Measurements from ENCODE around the gene ABHD8.
"Not testable (repeated sequence)": the region's sequence is repeated elsewhere in the genome, so short reads cannot be mapped to it uniquely, and the experiment has no call there.

The ABHD8 gene

DNA sequence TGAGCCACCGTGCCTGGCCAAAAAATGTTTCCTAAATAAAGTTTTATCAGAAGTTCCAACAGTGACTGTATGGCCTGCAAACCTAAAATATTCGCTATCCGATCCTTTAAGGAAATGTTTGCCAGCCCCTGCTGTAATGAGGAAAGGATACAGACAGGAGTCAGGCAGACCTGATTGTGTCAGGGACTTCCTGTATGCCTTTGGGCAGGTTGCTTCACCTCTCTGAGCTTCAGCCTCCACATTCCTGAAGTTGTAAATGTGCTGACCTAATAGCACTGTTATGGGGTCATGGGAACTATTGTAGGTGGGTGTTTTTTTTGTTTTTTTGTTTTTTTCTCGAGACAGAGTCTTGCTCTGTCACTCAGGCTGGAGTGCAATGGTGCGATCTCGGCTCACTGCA lies 6.2 kb downstream of the ABHD8 start:
- DNase-seq (ENCODE audit: low read depth) = peak; percentile 50

DNA sequence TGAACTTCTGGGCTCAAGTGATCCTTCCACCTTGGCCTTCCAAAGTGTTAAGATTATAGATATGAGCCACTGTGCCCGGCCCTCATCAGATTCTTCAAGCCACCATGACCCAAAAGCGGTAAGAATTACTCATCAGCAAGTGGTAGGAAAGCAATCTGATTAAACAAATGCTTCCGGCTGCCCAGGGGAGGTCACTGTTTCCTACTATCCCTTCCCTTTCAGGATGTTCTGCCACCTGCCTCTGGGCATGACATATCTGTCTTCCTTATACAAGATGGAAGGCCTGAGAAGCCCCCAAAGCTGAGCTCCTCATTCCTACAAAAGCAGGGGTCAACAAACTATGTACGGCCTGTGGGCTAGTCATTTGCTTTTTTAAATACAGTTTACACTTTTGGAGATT lies 7.0 kb downstream of the ABHD8 start:
- DNase-seq (ENCODE audit: low read depth) = peak; percentile 67

DNA sequence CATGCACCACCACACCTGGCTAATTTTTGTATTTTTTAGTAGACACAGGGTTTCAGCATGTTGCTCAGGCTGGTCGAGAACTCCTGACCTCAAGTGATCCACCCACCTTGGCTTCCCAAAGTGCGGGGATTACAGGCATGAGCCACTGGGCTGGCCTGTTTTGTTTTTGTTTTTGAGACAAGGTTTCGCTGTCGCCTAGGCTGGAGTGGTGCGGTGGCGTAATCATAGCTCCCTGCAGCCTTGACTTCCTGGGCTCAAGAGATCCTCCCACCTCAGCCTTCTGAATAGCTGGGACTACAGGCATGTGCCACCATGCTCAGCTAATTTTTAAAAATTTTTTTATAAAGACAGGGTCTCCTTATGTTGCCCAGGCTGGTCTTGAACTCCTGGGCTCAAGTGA lies 7.7 kb downstream of the ABHD8 start:
- not testable (repeated sequence) for DNase-seq (ENCODE audit: low read depth)

DNA sequence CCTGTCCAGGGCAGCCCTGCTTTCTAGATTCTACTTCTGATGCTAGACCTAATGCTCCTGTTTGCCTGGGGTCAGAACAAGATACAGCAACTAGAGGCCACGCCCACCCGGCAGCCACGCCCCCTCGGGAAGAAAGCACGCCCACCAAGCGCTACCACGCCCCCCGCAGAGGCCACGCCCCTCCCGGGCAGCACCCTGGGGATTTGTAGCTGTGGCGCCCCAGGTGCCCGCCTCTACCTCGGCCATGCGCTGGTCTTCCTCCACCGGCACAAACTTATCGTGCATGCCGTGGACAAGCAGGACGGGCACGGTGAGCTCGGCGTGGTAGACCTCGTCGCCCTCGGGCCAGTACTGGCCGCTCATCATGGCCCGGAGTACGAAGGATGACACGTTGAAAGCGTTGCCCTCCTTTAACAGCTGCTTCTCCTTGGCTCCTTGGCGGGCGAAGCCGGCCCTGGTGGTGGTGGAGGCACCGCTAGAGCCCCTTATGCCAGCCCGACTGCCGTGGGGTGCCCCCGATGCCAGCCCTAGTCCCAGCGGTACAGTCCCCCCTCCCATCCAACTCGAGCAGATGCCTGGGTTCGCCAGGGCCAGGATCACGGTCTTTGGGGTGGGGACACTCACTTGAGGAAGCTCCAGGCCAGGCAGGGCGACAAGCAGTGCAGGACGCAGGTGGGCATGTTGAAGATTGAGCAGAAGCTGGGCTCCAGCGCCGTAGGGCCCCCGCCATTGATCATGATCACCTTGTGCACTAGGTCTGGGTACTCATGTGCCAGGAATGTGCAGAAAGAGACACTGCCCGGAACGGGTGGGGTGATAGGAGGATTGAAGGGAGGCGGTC lies 9.0 kb downstream of the ABHD8 start:
- DNase-seq (ENCODE audit: low read depth) = peak; percentile 18

DNA sequence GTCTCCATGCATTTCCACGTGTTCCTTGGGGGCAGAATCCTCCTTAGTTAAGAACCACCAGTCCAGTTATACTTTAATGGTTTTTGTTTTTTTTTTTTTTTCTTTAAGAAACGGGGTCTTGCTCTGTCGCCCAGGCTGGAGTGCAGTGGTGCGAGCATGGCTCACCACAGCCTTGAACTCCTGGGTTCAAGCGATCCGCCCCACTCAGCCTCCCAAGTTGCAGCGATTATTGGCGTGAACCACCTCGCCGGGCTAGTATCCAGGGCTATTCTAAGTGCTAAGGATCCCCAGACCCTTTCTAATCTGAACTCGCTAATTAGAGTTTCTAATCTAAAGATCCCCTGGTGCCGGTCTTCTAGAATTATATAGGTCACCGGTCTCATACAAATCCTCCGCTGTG lies 9.6 kb downstream of the ABHD8 start:
- DNase-seq (ENCODE audit: low read depth) = no peak

DNA sequence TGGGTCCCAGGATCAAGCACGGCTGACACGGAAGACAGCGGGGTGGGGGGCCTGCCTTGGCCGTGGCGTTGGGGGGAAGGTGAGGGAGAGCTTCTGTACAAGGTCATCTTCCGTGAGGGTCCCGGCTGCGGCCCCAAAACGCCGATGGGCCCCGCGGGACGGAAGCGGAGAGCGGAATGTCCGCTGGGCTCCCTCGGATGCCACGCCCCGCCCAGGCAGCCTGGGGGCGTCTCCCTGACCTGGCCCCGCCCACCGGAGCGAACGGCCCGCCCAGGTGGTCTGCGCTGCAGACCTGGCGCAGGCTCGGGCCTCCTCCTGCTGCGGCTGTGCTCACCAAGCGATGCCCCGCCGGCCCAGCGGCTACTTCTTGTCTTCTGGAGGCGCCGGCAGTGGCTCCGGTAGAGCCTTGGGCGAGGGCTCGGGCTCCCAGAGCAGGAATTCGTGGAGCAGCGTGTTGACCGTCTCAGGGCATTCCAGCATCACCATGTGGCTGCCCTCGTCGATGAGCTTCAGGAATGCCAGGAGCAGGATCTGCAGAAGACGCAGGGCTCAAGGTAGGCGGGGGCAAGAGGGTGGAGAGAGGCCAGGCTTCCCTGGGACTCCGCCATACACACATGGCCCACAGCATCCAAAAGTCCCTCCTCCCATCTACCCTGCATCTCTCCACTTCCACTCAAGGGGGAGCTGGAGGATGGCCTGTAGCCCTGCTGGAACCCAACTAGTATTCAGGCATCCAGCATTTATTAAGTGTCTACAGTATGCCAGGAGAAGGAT lies 10.7 kb downstream of the ABHD8 start:
- peak; percentile 88 for DNase-seq (ENCODE audit: low read depth)

DNA sequence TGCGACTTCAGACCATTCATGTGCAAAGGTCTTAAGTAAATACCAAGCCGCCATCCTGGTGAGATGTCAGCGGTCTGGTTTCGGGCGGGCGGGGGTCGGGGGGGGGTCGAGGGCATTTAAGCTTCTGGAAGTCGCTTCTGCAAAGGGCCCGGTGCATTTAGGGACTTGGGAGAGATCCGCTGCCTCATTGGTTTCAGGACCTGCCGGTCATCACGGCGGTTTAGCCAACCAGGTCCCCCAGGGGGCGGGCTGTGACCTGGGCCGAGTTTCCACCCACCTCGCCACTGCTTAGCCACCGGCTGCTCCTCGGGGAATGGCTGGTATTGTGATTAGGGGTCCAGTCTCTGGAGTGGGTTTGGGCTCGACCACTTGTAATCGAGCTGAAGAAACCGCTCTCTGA lies 13.7 kb downstream of the ABHD8 start:
- peak; percentile 90 for DNase-seq (ENCODE audit: low read depth)

DNA sequence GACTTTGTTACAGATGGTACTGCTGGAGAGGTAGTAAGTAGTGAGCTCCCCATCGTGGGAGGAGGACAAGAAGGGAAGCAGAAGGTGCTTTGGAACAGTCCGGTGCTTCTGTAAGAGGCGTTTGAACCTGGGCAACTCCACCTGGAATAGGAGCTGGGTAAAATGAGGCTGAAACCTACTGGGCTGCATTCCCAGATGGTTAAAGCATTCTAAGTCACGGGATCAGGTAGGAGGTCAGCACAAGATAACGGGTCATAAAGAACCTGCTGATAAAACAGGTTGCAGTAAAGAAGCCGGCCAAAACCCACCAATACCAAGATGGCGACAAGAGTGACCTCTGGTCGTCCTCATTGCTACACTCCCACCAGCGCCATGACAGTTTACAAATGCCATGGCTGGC lies 16.5 kb downstream of the ABHD8 start:
- DNase-seq (ENCODE audit: low read depth) = no peak

DNA sequence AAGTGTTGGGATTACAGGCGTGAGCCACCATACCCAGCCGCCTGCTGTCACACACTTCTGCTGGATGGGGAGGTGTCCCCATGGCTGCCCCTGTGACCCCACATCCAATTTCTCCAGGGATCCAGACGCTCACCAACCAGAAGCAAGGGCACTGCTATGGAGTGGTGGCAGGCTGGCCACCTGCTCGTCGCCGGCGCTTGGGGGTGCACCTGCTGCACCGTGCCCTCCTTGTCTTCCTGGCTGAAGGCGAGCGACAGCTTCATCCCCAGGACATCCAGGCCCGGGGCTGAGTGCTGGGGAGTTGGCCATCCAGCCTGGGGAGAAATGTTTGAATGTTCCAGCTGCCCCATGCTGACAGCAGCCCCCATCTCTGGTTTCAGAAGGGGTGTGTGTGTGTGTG lies 17.0 kb downstream of the ABHD8 start:
- no peak for DNase-seq (ENCODE audit: low read depth)

DNA sequence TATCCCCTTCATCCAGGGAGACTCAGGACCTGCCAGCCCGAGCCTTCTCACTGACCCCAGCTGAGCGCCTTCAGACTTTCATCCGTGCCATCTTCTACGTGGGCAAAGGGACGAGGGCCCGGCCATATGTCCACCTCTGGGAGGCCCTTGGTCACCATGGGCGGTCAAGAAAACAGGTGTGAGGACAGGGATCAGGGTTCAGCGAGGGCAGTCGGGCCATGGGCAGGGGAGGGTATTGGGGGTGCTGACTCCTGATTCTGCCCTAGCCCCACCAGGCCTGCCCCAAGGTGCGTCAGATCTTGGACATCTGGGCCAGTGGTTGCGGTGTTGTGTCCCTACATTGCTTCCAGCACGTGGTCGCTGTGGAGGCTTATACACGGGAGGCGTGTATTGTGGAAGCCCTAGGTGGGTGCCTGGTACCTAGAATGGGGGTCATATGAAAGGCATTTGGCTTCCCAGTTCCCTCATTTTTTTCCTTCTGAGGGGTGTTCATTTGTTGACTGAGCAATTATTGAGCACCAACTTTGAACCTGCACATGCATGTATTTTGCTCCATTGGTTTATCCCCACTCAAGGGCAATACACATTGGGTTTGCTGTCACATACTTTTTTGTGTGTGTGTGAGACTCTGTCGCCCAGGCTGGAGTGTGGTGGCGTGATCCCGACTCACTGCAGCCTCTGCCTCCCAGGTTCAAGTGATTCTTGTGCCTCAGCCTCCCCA lies 17.6 kb downstream of the ABHD8 start:
- DNase-seq (ENCODE audit: low read depth) = no peak

DNA sequence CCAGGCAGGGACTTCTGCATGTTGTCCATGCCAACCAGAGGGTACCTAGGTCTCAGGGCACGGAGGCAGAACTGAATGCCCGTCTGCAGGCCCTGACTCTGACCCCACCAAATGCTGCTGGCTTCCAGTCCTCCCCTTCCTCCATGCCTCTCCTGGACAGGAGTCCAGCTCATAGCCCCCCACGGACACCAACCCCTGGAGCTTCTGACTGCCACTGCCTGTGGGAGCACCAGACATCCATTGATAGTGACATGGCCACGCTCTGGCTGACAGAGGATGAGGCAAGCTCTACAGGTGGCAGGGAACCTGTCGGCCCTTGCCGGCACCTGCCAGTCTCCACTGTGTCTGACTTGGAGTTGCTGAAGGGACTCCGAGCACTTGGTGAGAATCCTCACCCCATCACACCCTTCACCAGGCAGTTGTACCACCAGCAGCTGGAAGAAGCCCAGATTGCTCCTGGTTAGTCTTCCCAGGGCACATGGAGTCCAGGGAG lies 19.7 kb downstream of the ABHD8 start:
- no peak for DNase-seq (ENCODE audit: low read depth)

DNA sequence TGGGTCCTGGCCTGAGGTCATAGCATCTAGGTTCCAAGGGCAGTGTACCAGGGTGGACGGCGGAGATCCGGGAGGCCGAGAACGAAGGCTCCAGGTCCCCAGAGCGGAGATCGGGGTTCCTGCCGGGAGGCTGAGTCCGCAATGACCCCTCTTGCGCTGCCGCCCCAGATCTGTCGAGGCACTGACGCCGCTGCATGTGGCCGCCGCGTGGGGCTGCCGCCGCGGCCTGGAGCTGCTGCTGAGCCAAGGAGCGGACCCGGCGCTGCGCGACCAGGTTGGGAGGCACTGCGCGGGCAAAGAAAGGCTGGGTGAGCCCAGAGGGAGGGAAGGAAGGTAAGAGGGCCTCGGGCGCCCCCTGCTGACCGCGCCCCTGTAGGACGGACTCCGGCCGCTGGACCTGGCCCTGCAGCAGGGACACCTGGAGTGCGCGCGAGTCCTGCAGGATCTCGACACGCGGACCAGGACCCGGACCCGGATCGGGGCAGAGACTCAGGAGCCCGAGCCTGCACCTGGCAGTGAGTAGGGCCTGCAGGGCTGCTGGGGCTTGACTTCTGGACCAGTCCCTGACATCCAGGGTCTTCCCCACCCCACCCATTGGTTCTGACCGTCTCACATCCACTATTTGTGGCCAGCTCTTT lies 20.6 kb downstream of the ABHD8 start:
- DNase-seq (ENCODE audit: low read depth) = peak; percentile 65

DNA sequence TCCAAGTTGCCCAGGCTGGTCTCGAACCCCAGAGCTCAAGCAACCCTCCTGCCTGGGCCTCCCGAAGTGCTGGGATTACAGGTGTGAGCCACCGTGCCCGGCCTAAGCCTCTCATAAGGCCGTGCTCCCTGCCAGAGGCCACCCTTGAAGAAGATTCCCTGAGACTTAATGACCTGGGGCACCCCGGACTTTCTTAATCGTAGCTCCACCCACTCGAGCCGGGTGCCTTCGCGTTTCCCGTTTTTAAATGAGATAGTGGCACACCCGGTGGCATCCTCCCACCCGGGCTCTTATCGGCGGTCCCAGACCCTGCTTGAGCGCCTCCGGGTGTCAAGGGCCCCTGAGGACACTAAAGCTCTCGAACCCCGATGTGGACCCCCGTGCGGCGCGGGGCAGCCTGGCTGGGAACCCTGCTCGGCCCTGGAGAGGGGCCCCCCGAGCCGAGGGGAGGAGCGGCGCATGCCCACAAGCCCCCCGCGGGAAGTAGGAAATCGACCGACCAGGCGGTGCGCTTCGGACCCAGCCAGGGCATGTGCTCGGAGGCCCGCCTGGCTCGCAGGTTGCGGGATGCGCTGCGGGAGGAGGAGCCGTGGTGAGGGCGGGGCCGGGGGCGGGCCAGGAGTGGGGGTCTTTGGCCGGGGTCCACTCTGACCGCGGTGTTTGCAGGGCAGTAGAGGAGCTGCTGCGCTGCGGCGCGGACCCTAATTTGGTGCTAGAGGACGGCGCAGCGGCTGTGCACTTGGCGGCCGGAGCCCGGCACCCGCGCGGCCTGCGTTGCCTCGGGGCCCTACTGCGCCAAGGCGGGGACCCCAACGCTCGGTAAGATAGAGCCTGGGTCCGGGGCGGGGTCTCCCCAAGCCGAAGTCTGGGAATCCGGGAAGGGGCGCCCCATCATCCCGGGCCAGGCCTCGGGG lies 21.6 kb downstream of the ABHD8 start, which contains the start of gene ANKLE1:
ANKLE1 (plus strand) TSS at position 511 of the 914 bp plus-strand sequence; CDS start at position 531, 20 bp downstream.
- peak; percentile 42 for DNase-seq (ENCODE audit: low read depth)

DNA sequence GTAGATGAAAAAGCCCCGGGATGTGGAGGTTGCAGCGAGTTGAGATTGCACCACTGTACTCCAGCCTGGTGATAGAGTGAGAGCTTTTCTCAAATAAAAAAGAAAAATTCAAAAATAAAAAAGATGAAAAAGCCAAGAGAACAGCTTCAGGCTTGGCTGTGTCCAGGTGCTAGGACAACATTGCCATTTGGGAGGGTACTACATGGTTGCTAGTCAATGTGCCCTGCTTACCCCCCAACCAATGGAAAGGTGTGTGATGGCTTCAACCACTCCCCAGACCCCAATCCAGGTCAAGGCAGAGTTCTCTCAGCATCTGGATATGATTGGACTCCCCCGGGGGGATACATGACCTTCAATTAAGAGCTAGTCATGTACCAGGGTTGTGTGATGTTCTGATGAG lies 23.8 kb downstream of the ABHD8 start:
- DNase-seq (ENCODE audit: low read depth) = no peak

DNA sequence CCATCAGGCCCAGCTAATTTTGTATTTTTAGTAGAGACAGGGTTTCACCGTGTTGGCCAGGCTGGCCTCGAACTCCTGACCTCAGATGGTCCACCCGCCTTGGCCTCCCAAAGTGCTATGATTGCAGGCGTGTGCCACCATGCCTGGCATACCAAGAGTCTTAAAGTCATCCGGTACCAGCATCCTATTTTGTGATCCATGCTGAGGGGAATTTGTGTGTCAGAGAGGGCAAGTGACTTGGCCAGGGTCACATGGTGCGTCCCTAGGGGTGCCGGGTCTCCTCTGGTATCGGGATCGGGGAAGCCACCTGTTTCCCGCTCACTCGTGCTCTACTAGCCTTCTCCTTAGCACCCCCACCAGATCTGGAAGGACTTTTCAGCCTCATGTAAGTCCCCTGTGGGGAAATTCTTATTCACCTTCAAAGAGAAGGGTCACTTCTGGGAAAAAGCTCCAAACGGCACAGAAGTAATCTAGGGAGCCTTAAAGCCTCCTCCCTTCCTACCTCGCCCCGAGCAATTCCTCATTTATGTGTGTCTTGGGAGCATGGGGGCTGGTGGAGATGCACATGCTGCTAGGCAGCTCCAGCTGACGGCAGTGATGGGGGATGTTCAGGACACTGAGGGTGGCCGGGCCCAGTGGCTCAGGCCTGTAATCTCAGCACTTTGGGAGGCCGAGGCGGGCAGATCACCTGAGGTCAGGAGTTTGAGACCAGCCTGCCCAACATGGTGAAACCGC lies 27.6 kb downstream of the ABHD8 start:
- DNase-seq (ENCODE audit: low read depth) = no peak

DNA sequence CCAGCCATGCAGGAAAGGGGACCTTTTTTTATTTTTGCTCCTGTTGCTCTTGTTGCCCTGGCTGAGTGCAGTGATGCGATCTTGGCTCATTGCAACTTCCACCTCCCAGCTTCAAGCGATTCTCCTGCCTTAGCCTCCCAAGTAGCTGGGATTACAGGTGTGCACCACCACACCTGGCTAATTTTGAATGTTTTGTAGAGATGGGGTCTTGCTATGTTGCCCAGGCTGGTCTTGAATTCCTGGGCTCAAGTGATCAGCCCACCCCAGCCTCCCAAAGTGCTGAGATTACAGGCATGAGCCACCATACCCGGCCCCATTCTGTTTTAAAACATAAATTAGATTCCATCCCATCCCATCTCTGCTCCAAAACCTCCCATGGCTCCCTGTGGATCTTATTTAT lies 28.3 kb downstream of the ABHD8 start:
- DNase-seq (ENCODE audit: low read depth) = not testable (repeated sequence)

DNA sequence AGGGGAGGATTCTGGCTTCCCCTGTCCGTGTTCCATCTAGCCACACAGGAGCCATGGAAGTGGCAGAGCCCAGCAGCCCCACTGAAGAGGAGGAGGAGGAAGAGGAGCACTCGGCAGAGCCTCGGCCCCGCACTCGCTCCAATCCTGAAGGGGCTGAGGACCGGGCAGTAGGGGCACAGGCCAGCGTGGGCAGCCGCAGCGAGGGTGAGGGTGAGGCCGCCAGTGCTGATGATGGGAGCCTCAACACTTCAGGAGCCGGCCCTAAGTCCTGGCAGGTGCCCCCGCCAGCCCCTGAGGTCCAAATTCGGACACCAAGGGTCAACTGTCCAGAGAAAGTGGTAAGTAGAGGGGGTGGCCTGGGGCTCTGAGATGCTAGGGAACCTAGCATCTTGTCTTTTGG lies 34.5 kb downstream of the ABHD8 start:
- no peak for DNase-seq (ENCODE audit: low read depth)

DNA sequence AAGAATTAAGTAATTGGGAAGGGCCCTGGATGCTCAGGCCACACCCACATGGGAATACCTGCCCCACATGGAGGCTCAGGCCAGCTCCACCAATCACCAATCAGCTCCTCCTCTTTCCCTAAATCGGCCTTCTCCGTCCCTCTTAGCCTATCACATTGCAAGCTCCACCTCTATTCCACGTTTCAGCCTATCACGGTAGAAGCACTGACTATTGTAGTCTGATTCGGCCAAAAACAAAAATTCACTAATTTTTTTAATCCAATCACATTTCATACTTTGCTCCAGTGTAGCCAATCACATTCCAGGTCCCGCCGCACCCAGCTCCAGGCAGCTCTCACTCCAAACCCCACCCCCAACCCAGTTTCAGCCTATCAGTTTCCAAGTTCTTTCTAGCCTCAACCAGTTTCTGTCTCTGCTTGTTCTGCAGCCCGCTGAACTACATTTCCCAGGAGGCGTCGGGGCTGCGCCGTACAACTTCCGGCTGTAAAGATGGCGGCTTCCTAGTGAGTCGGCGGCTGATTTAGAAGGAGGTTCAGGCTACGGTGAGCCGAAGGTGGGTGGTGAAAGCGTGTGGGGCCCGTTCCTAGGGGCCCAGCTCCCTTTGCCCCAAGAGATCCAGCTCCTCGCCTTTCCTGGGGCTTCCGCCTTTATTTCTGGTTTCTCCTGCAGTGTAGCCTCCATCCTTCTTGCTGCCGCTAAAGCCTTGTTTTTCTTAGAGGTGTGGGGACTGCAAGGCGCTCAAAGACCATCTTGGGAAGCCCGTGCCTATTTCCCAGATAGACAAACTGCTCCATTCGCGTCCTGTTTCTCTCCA lies 36.0 kb downstream of the ABHD8 start, which contains the start of gene BABAM1:
BABAM1 (plus strand) TSS at position 469 of the 814 bp plus-strand sequence. CDS start 1,364 bp downstream, outside the sequence.
- DNase-seq (ENCODE audit: low read depth) = peak; percentile 99

DNA sequence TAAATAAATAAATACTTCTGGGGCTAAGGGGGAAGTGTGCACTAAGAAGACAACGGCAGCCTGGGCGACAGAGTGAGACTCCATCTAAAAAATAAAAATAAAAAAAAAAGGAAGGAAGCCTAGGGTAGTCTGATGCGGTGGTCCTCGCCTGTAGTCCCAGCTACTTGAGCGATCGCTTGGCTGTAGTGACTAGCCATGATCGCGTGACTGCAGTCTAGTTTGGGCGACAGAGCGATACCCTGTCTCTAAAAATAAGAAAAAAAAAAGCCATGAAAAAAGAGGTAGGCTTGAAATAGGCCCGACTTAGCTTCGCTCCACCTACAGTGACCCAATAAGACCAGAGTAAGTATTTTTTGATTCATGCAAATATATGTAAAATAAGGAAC lies 36.6 kb downstream of the ABHD8 start:
- no peak for DNase-seq (ENCODE audit: low read depth)

All from iris pigment epithelial cell (primary cell).